K562 (cell line): ENCODE measurements around the gene JAM2. TPM values are rescaled to one million over a fixed set of nuclear protein-coding genes. Genes with fewer than 3 reads are reported as not detected.

Experiments
- ATF1 ChIP-seq, 2 experiments: fragments of 450-650 bp in 1 of 2; IDR thresholded peaks; 2 replicates each; pipeline ENCODE4 v1.6.1; 2016; ENCODE audit warnings: missing compliant biosample characterization in 1 of 2, missing genetic modification characterization in 1 of 2
- C11orf30 ChIP-seq: fragments of 450-650 bp; IDR thresholded peaks from 2 replicates; pipeline ENCODE4 v1.6.1; 2016; ENCODE audit warnings: low read depth, mild to moderate bottlenecking
- CCNT2 ChIP-seq: IDR thresholded peaks from 2 replicates; pipeline ENCODE4 v1.6.1; 2011; ENCODE audit warnings: borderline replicate concordance, low read depth, mild to moderate bottlenecking, moderate library complexity, mixed read lengths, low read length; ENCODE audit not compliant: insufficient read length; ENCODE audit errors: extremely low read depth
- CEBPG ChIP-seq, 3 experiments: fragments of 200-800 bp in 1 of 3; sonication (Bioruptor generic) in 1 of 3; sonication (generic) in 1 of 3; formaldehyde crosslinking in 1 of 3; IDR thresholded peaks in 2 of 3; conservative IDR thresholded peaks in 1 of 3; 2 replicates each; pipeline versions ENCODE4 v1.6.1 to v1.8.0; 2016 to 2022; ENCODE audit warnings: missing compliant biosample characterization in 2 of 3, missing genetic modification characterization in 2 of 3, mild to moderate bottlenecking in 1 of 3, missing genetic modification reagents in 1 of 3
- DIDO1 ChIP-seq: fragments of 450-650 bp; IDR thresholded peaks from 2 replicates; pipeline ENCODE4 v1.6.1; 2016; ENCODE audit warnings: low read depth, missing biosample characterization, missing genetic modification characterization
- KAT2B ChIP-seq: IDR thresholded peaks from one replicate; pipeline ENCODE4 v1.6.1; 2012; ENCODE audit warnings: low read depth, mild to moderate bottlenecking, control low read depth, inconsistent platforms, low read length, moderate library complexity
- KLF1 ChIP-seq: fragments of 450-650 bp; IDR thresholded peaks from 2 replicates; pipeline ENCODE4 v1.6.1; 2016; ENCODE audit warnings: missing genetic modification characterization, missing compliant biosample characterization
- NFE2 ChIP-seq: IDR thresholded peaks from 2 replicates; pipeline ENCODE4 v1.6.1; 2014; ENCODE audit warnings: antibody characterized with exemption, low read depth
- YBX1 ChIP-seq: fragments of 450-650 bp; IDR thresholded peaks from 2 replicates; pipeline ENCODE4 v1.7.1; 2016; ENCODE audit warnings: mild to moderate bottlenecking
- polyA plus RNA-seq, 8 experiments: library from polyadenylated mRNA; depleted of rRNA in 4 of 8; stranded (reverse) in 5 of 8; unstranded in 3 of 8; fragments of >200 nt; fragmentation: Nextera tagmentation in 2 of 8; fragmentation: Illumina TruSeq in 1 of 8; extraction: Ambion mirVana in 2 of 8; extraction: Trizol in 1 of 8; gene quantifications; 2 replicates each; pipeline versions ENCODE4 v1.2.1 to v1.2.3, GENCODE V29; 2011 to 2014; ENCODE audit warnings: inconsistent platforms in 1 of 8, missing spikeins in 1 of 8
- total RNA-seq, 7 experiments: library from RNA; depleted of rRNA in 6 of 7; stranded (reverse); fragments of >200 nt in 6 of 7; fragmentation: Illumina TruSeq in 2 of 7; extraction: Trizol in 2 of 7; gene quantifications; 2 replicates each; pipeline versions ENCODE4 v1.2.1 to v1.2.3, GENCODE V29; 2011 to 2021; ENCODE audit warnings: low replicate concordance in 1 of 7
- TF ChIP-seq, protein P1 (sequence below): fragments of 250-450 bp; sonication (Bioruptor Pico); IDR thresholded peaks from 2 replicates; pipeline ENCODE4 v1.5.0; 2021
- TF ChIP-seq, protein P2 (sequence below): fragments of 450-650 bp; IDR thresholded peaks from 2 replicates; pipeline ENCODE4 v1.7.0; 2016; ENCODE audit warnings: borderline replicate concordance

JAM2 gene
- total and polyA plus RNA-seq, 9 of the 15 experiments (the other 6 are each of a cell fraction or from before 2014, with no cell fraction given) = 0.03 to 0.08 (median 0.07) TPM; not detected in 6

DNA sequence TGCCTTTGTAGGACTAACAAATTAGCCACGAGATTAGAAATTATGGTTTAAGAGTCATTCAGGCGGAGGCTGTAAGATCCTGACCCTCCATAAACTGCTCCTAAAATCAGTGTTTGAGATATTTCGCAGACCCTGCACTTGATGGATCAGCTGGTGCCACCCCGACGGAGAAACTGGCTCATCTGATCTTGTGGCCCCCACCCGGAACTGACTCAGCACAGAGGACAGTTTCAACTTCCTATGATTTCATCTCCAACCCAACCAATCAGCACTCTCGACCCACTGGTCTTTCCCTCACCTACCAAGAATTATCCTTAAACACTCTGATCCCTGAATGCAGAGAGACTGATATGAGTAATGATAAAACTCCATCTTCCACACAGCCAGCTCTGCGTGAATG lies 3.7 kb upstream of the JAM2 start (continued):
- TF ChIP-seq, protein P1, sequence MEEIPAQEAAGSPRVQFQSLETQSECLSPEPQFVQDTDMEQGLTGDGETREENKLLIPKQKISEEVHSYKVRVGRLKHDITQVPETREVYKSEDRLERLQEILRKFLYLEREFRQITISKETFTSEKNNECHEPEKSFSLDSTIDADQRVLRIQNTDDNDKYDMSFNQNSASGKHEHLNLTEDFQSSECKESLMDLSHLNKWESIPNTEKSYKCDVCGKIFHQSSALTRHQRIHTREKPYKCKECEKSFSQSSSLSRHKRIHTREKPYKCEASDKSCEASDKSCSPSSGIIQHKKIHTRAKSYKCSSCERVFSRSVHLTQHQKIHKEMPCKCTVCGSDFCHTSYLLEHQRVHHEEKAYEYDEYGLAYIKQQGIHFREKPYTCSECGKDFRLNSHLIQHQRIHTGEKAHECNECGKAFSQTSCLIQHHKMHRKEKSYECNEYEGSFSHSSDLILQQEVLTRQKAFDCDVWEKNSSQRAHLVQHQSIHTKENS (CRISPR knock-in tag) = no peak
- TF ChIP-seq CEBPG (CRISPR knock-in tag; IDR thresholded peaks at IDR 0.05) (no peak), CEBPG (tag; conservative IDR thresholded peaks at IDR 0.05 in 1 of 2, IDR thresholded peaks at IDR 0.05 in 1 of 2) (no peak), CCNT2 (no peak), ATF1 (CRISPR knock-in tag; IDR thresholded peaks at IDR 0.05) (no peak), ATF1 (tag; IDR thresholded peaks at IDR 0.05) (0 out of 2 replicates have a peak, but pooled peaks have one; percentile 21), KAT2B (no peak), C11orf30 (peak; percentile 23; the same call in 1 of the 2 replicates), YBX1 (no peak), KLF1 (tag) (no peak), DIDO1 (tag) (no peak), NFE2 (peak; percentile 46; the same call in 1 of the 2 replicates)
- TF ChIP-seq, protein P2, sequence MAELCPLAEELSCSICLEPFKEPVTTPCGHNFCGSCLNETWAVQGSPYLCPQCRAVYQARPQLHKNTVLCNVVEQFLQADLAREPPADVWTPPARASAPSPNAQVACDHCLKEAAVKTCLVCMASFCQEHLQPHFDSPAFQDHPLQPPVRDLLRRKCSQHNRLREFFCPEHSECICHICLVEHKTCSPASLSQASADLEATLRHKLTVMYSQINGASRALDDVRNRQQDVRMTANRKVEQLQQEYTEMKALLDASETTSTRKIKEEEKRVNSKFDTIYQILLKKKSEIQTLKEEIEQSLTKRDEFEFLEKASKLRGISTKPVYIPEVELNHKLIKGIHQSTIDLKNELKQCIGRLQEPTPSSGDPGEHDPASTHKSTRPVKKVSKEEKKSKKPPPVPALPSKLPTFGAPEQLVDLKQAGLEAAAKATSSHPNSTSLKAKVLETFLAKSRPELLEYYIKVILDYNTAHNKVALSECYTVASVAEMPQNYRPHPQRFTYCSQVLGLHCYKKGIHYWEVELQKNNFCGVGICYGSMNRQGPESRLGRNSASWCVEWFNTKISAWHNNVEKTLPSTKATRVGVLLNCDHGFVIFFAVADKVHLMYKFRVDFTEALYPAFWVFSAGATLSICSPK = no peak
- TF ChIP-seq, all 486 proteins: peak for 7
